Stimulated activated CD4-positive, alpha-beta T cell treated with anti-CD3 and anti-CD28 coated beads, Interleukin-4, amount 100 ng/mL, for 24 hours (primary cell): ENCODE data around the gene SPDYE2B.
"Not testable (repeated sequence)": the region's sequence is repeated elsewhere in the genome, so short reads cannot be mapped to it uniquely, and the experiment has no call there.

Source experiments
- DNase-seq: peaks from one replicate; pipeline ENCODE4 v3.0.0-alpha.2; 2020

SPDYE2B gene

DNA sequence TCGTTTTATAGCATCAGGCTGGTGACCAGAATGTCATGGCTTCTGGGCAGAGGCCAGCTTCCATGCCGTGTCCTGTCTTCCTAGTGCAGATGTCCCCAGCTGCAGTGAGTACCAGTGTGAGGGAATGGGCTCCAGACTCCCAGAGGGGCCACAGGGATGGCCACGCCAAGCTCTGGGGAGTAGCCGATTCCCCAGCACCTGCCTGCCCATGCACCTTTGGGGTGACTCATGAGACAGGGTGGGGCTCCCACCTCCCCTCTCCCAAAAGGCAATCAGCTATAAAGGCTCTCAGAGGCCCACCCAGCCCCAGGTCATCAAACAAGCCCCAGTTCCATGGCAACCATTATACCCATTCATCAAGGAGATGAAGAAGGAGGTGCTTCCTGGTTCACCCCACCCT lies at the start of gene SPDYE2B:
Gene SPDYE2B (plus strand): TSS at position 396 of the 400 bp plus-strand sequence. CDS start 2,030 bp downstream, outside the sequence.
- not testable (repeated sequence) for DNase-seq

GRCh38 chr7:102602317-102602716 lies 47.8 kb upstream of the SPDYE2B start:
- not testable (repeated sequence) for DNase-seq

- DNase-seq, result not testable (repeated sequence)
Measured at GRCh38 chr7:102604431-102605145, 45.5 kb upstream of the SPDYE2B start.

DNA sequence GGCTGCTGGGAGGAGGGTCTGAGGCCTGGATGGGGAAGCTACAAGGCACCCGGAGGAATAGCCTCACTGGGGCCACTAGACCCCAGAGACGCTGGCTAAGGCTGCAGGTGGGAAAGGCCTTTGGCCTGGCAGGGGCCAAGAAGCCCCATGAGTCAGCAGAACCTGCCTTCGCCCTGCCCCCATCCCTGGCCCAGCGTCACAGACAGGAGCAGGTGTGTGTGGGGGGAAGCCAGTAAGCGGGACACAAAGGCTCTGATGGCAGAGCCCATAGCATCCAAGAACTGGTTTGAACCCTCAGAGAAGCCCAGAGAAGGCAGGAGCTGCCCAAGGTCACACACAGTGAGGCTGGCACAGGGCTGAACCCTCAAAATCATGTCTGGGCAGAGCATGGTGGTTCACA lies 43.3 kb upstream of the SPDYE2B start:
- DNase-seq, result not testable (repeated sequence)

GRCh38 chr7:102609734-102610133 lies 40.4 kb upstream of the SPDYE2B start:
- not testable (repeated sequence) for DNase-seq

GRCh38 chr7:102610441-102610840 lies 39.7 kb upstream of the SPDYE2B start:
- not testable (repeated sequence) for DNase-seq

- not testable (repeated sequence) for DNase-seq
Measured at GRCh38 chr7:102611013-102611674, 39.0 kb upstream of the SPDYE2B start.

GRCh38 chr7:102611675-102612325 lies 38.3 kb upstream of the SPDYE2B start:
- not testable (repeated sequence) for DNase-seq

- not testable (repeated sequence) for DNase-seq
Measured at GRCh38 chr7:102613575-102614345, 36.4 kb upstream of the SPDYE2B start.

GRCh38 chr7:102614346-102614697 lies 35.8 kb upstream of the SPDYE2B start:
- not testable (repeated sequence) for DNase-seq

DNA sequence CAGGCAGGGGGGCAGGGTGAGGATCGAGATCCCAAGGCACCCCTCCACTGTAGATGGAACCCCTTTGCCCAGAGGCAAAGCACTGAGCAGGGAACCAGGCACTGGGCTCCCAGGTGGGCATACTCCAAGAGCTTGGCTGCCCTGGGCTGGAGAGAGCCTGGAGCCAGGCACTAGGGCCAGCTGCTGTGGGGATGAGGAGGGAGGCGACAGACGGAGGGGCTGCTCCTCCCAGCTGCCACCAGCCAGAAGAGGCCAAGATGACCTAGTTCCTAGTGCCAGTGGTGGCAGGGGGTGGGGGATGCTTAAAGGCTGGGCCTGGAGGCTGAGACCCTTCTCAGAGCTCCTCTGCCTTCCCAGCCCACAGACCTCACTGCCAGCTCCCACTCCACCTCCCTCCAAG lies 35.2 kb upstream of the SPDYE2B start:
- DNase-seq, result not testable (repeated sequence)

- not testable (repeated sequence) for DNase-seq
Measured at GRCh38 chr7:102615930-102616329, 34.2 kb upstream of the SPDYE2B start.

- DNase-seq, result peak; percentile 16
Measured at GRCh38 chr7:102616507-102617125, 33.5 kb upstream of the SPDYE2B start, which contains the start of gene RASA4. RASA4 (minus strand) TSS chr7:102616756; CDS start chr7:102616689, 67 bp downstream.

DNA sequence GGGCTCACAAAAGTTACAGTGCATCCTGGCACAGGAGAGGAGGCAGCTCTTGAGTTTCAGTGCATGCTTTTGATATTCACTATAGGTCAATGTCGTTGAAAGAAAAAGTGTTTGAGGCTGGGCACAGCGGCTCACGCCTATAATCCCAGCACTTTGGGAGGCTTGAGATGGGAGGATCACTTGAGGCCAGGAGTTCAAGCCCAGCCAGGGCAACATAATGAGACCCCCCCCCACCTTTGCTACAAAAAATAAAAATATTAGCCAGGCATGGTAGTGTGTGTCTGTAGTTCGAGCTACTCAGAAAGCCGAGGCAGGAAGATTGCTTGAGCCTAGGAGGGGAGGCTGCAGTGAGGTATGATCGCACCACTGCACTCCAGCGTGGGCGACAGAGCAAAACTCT lies 32.0 kb upstream of the SPDYE2B start:
- DNase-seq, result not testable (repeated sequence)

- not testable (repeated sequence) for DNase-seq
Measured at GRCh38 chr7:102627271-102627904, 22.7 kb upstream of the SPDYE2B start.

DNA sequence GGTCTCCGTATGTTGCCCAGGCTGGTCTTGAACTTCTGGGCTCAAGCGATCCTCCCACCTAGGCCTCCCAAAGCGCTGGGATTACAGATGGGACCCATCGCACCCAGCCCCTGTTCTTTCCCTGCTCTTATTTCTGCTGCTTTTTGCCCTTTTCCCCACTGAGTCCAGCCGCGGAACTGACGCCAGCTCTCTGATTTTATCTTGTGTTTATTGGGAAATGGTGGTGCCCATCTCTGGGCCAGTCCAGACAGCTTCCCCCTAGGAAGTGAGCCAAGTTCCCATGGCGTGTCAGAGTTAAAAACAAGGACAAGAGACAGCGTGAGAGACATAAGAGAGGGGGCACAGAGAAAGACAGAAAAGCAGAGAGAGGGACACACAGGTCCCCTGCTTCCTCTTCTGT lies 19.5 kb upstream of the SPDYE2B start:
- not testable (repeated sequence) for DNase-seq

GRCh38 chr7:102634299-102634698 lies 15.8 kb upstream of the SPDYE2B start:
- not testable (repeated sequence) for DNase-seq

DNA sequence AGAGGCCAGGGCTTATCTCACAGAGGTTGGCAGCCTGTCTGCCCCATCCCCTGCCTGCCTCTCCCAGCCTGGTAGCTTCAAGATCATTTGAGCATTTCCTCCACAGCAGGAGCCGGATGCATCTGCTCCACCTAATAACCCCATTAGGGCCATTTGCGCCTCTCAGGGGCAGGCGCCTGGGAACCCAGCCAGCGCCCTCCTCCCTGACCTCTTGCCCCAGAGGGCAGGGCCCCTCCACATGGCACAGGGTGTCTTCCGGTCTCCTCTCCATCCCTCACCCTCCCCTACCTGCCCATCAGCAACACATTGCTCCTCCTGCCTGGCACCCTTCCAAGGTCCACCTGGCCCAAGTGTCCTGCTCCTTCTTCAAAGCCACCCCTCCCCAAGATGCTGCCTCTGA lies 14.8 kb upstream of the SPDYE2B start:
- DNase-seq, result not testable (repeated sequence)

DNA sequence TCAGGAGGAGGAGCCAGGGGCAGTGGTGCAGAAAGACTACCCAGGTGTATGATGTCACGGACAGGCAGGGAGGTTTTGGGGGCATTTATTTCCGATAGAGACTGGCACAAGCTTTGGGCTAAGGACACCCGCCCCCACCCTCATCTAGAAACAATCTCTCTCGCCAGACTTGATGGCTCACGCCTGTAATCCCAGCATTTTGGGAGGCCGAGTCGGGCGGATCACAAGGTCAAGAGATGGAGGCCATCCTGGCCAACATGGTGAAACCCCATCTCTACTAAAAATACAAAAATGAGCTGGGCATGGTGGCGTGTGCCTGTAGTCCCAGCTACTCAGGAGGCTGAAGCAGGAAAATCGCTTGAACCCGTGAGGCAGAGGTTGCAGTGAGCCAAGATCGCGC lies 13.2 kb upstream of the SPDYE2B start:
- DNase-seq, result not testable (repeated sequence)

DNA sequence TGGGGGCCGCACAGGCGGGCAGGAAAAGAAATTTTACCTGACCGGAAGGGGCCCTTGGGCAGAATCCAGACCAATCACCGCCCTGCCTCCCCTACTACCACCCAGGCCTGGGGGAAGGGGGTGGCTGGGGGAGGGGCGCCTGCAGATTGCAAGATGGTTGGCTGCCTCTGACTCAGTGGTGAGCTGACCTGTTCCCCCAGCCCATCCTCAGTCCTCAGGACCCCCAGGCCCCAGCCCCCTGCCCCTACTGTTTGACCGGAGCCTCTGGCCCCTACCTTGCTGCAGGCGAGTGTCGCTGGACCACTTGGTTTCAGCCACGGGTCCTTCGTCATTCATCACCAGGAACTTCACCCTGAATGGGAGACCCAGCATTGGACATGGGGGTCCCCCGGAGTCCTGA lies 11.3 kb upstream of the SPDYE2B start:
- not testable (repeated sequence) for DNase-seq

GRCh38 chr7:102642691-102643090 lies 7.4 kb upstream of the SPDYE2B start, which contains the start of gene UPK3BL1:
UPK3BL1 (minus strand) TSS chr7:102642791; CDS start chr7:102642741, 50 bp downstream.
- not testable (repeated sequence) for DNase-seq

DNA sequence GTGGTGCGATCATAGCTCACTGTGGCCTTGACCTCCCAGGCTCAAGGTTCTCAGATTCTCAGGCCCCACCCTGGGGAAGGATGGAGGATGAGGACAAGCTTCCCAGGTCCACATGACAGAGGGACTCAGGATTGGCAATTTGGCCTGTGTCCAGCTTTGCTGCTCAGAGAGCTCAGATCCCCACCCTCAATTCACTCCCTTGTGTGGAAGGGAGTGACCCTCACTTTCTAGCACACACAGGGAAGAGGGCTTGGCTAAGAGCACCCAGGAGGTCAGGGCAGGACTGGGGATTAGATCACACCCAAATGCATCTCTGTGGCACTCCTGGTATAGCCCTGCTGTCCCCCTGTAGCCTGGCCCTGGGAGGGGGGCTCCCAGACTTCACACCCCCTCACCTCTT lies 6.7 kb upstream of the SPDYE2B start:
- not testable (repeated sequence) for DNase-seq
